Neural cell (in vitro differentiated cells): Measurements from ENCODE around the gene GNAI2. TPM values are rescaled to one million over a fixed set of nuclear protein-coding genes. Genes with fewer than 3 reads are reported as not detected.

Experiments used
- H2AFZ ChIP-seq: fragments of 200-600, 300-800 bp; sonication (generic), shearing (Covaris generic); 2 replicates; pipeline ENCODE4 v1.6.0; 2014; ENCODE audit warnings: low read depth, mild to moderate bottlenecking, antibody characterized with exemption, low read length, moderate library complexity
- H3F3A ChIP-seq: fragments of 200-600 bp; shearing (Covaris generic); 2 replicates; pipeline ENCODE4 v1.6.1; 2016; ENCODE audit warnings: mild to moderate bottlenecking, moderate library complexity, mixed read lengths, antibody characterized with exemption, low read length; ENCODE audit not compliant: insufficient read depth, poor library complexity, severe bottlenecking
- H3K27ac ChIP-seq: fragments of 200-600, 300-800 bp; sonication (generic), shearing (Covaris generic); 2 replicates; pipeline ENCODE4 v1.5.1; 2014; ENCODE audit warnings: mild to moderate bottlenecking, low read length, moderate library complexity
- H3K27me3 ChIP-seq: fragments of 300-800, 200-600 bp; sonication (generic), shearing (Covaris generic); 2 replicates; pipeline ENCODE4 v1.6.0; 2014; ENCODE audit warnings: mild to moderate bottlenecking, low read depth, low read length, moderate library complexity; ENCODE audit not compliant: insufficient read depth
- H3K36me3 ChIP-seq: fragments of 300-800, 200-600 bp; sonication (generic), shearing (Covaris generic); 2 replicates; pipeline ENCODE4 v1.5.1; 2014; ENCODE audit warnings: mild to moderate bottlenecking, antibody characterized with exemption, low read length, moderate library complexity; ENCODE audit not compliant: insufficient read depth
- H3K4me2 ChIP-seq: fragments of 300-800, 200-600 bp; sonication (generic), shearing (Covaris generic); 2 replicates; pipeline ENCODE4 v1.6.0; 2014; ENCODE audit warnings: mild to moderate bottlenecking, low read length
- H3K4me3 ChIP-seq: fragments of 300-800, 200-600 bp; sonication (generic), shearing (Covaris generic); 2 replicates; pipeline ENCODE4 v1.5.1; 2014; ENCODE audit warnings: mild to moderate bottlenecking, low read length, moderate library complexity
- H3K79me2 ChIP-seq: fragments of 200-600 bp; shearing (Covaris generic); replicated peaks from 2 replicates; pipeline ENCODE4 v1.6.0; 2014; ENCODE audit warnings: mild to moderate bottlenecking, low read length, moderate library complexity; ENCODE audit not compliant: insufficient read depth
- H3K9ac ChIP-seq: fragments of 300-800, 200-600 bp; sonication (generic), shearing (Covaris generic); 2 replicates; pipeline ENCODE4 v1.6.1; 2016; ENCODE audit warnings: mild to moderate bottlenecking, low read length, mixed read lengths
- H3K9me2 ChIP-seq: fragments of 200-600 bp; shearing (Covaris generic); 2 replicates; pipeline ENCODE4 v1.6.1; 2016; ENCODE audit warnings: mild to moderate bottlenecking, low read length, mixed read lengths; ENCODE audit not compliant: insufficient read depth
- H3K9me3 ChIP-seq: fragments of 200-600, 300-800 bp; sonication (generic), shearing (Covaris generic); 2 replicates; pipeline ENCODE4 v1.6.1; 2016; ENCODE audit warnings: mild to moderate bottlenecking, mixed run types, low read length, moderate library complexity, mixed read lengths
- H4K20me1 ChIP-seq: fragments of 200-600 bp; shearing (Covaris generic); 2 replicates; pipeline ENCODE4 v1.6.1; 2016; ENCODE audit warnings: mild to moderate bottlenecking, mixed run types; ENCODE audit not compliant: insufficient read depth
- CTCF ChIP-seq: fragments of 450-650 bp; IDR thresholded peaks from 2 replicates; pipeline ENCODE4 v1.5.1; 2014; ENCODE audit warnings: antibody characterized with exemption, mild to moderate bottlenecking, moderate library complexity; ENCODE audit not compliant: poor library complexity, severe bottlenecking
- EP300 ChIP-seq: fragments of 450-650 bp; conservative IDR thresholded peaks from 2 replicates; pipeline ENCODE4 v1.6.1; 2014; ENCODE audit warnings: antibody characterized with exemption, mild to moderate bottlenecking, moderate library complexity; ENCODE audit not compliant: poor library complexity, severe bottlenecking
- EZH2 ChIP-seq: fragments of 200-600, 300-800 bp; shearing (Covaris generic), sonication (generic); IDR thresholded peaks from 2 replicates; pipeline ENCODE4 v1.6.1; 2014; ENCODE audit warnings: antibody characterized with exemption, low read length, borderline replicate concordance, mild to moderate bottlenecking; ENCODE audit not compliant: insufficient read depth, poor library complexity, severe bottlenecking
- MXI1 ChIP-seq: fragments of 450-650 bp; conservative IDR thresholded peaks from 2 replicates; pipeline ENCODE4 v1.6.1; 2014; ENCODE audit warnings: antibody characterized with exemption, mild to moderate bottlenecking; ENCODE audit not compliant: poor library complexity, severe bottlenecking
- POLR2AphosphoS5 ChIP-seq: IDR thresholded peaks from 2 replicates; pipeline ENCODE4 v1.6.1; 2012
- RAD21 ChIP-seq: fragments of 450-650 bp; conservative IDR thresholded peaks from 2 replicates; pipeline ENCODE4 v1.6.1; 2014; ENCODE audit warnings: antibody characterized with exemption, mild to moderate bottlenecking, moderate library complexity
- REST ChIP-seq: IDR thresholded peaks from 2 replicates; pipeline ENCODE4 v1.6.1; 2012; ENCODE audit warnings: borderline replicate concordance
- SMC3 ChIP-seq: fragments of 450-650 bp; conservative IDR thresholded peaks from 2 replicates; pipeline ENCODE4 v1.6.1; 2014; ENCODE audit warnings: antibody characterized with exemption, mild to moderate bottlenecking, moderate library complexity; ENCODE audit not compliant: poor library complexity
- TAF1 ChIP-seq: IDR thresholded peaks from 2 replicates; pipeline ENCODE4 v1.6.1; 2012; ENCODE audit warnings: low read depth
- polyA plus RNA-seq: library from polyadenylated mRNA; depleted of rRNA; stranded (reverse); fragments of >200 nt; gene quantifications from 2 replicates; pipeline ENCODE4 v1.2.3, GENCODE V29; 2014

The GNAI2 gene
- polyA plus RNA-seq, 1 donor from 2014 or later: 101 TPM

DNA sequence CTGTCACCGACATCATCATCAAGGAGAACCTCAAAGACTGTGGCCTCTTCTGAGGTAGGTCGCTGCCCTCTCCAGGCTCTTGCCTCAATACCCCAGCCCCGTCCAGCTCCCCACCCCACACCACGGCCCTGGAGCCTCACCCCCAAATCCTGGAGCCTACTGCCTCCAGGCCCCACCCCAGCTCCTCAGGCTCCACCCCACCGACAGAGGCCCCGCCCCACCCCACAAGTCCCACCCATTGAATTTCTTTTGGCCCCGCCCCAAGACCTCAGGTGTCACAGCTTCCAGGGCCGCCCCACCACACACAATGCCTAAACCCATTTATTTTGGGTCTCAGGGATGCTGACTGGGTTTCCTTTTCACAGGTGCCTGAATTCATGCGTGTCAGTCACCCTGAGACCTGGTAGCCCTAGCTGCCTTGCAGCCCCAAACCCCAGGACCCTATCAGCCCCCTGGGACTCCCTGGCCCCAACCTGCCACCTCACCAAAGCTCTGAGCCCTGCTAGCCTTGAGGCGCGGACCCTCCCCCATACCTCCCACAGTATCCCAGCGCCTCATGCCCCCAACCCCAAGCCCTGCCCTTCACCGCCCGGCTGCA lies 41.0 kb upstream of the GNAI2 start:
- Histone ChIP-seq H3F3A (no peaks in the 10 kb centered on the region), H4K20me1 (no peaks in the 10 kb centered on the region), H3K4me2 (no peak overlapping the region), H3K9ac (no peak overlapping the region), H3K36me3 (no peaks in the 10 kb centered on the region), H2AFZ (no peak overlapping the region), H3K9me2 (no peaks in the 10 kb centered on the region), H3K4me3 (no peak overlapping the region), H3K27ac (no peak overlapping the region), H3K79me2 (no peaks in the 10 kb centered on the region), H3K27me3 (no peaks in the 10 kb centered on the region), H3K9me3 (no peaks in the 10 kb centered on the region)
- TF ChIP-seq RAD21 (no peak), REST (no peak), SMC3 (no peak), POLR2AphosphoS5 (no peak), MXI1 (no peak), TAF1 (no peak), EP300 (no peak), EZH2 (no peak), CTCF (no peak)

DNA sequence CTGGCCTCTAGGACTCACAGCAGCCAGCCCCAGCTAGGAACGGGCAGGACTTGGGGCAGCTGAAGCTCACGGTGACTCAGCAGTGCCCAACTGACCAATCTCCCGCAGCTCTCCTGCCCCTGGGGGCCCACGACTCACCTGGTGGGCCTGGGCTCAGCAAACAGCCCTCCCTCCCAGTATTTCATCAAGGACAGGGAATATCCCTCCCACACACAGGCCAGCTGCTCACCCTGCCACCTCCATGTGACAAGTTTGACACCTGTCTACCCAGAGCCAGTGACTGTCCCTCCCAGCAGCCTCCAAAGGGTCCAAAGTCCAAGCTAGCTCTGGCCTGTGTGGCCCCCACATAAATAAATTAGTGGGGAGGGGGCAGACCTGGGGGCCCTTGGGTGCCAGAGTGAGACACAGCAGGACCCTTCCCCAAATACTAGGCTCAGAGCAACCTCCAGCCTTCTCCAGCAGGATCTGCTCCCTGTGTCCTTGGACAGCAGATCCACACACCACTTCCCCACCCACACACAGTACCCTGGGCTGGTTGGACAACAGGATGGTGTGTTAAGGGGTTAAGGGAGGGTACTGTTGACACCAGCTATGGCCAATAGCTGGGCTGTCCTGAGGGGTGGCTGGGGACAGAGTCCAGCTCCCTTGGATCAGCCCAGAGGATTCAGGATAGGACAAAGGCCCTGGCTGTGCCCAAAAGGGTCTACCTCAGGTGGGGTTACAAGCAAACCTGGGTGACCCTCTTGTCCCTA lies 40.3 kb upstream of the GNAI2 start:
- no peaks in the 10 kb centered on the region for H3F3A ChIP-seq
- H2AFZ ChIP-seq: no peak overlapping the region
- TF ChIP-seq TAF1 (no peak), POLR2AphosphoS5 (no peak), SMC3 (no peak)
- H3K79me2 ChIP-seq: no peaks in the 10 kb centered on the region
- H3K9ac ChIP-seq: no peak overlapping the region
- no peak overlapping the region for H3K4me2 ChIP-seq
- H4K20me1 ChIP-seq: no peaks in the 10 kb centered on the region
- no peaks in the 10 kb centered on the region for H3K9me2 ChIP-seq
- no peak overlapping the region for H3K4me3 ChIP-seq
- H3K27ac ChIP-seq: no peak overlapping the region
- no peaks in the 10 kb centered on the region for H3K27me3 ChIP-seq
- H3K9me3 ChIP-seq: no peaks in the 10 kb centered on the region
- H3K36me3 ChIP-seq: no peaks in the 10 kb centered on the region
